ENCODE data around the gene SPOCK1. TPM values are rescaled to one million over a fixed set of nuclear protein-coding genes. Genes with fewer than 3 reads are reported as not detected.
"Not testable (repeated sequence)": the region's sequence is repeated elsewhere in the genome, so short reads cannot be mapped to it uniquely, and the experiment has no call there.

SPOCK1 gene
- total RNA-seq, 1 donor from 2014 or later = 19.6 TPM

DNA sequence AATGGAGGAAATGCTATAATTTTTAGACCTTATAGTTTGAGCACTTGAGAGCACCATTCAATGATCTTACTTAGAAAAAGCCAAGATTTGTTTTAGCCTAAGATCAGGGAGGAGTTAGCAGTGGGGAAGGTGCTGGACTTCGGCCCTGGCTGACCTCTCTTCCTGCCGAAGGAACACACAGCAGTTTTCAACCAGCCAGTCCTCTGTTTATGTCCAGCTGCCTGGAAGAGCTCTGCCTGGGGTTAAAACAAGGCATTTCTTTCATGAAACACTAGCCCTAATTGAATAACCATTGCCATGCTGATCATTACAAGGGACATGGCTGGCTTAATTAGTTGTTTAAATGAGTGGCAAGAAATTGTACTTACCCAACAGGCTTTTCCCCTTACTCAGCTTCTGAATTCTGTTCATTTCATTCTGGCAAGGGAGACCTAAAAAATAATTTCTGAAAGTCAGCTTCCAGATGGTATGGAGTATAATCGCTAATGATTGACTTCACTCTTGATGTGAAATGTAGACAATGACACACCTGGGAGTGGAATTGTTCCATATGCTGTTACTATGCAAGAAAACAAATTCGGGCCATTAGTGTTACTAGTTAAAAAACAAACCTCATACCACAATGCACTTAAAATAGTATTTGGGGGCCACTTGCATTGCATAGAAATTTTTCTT lies 514.2 kb downstream of the SPOCK1 start:
- DNase-seq (peak; percentile 48), ATAC-seq (ENCODE audit: poor library complexity) (peak; percentile 74)
- intact Hi-C loops (cut with DNase I) = no loop called here

DNA sequence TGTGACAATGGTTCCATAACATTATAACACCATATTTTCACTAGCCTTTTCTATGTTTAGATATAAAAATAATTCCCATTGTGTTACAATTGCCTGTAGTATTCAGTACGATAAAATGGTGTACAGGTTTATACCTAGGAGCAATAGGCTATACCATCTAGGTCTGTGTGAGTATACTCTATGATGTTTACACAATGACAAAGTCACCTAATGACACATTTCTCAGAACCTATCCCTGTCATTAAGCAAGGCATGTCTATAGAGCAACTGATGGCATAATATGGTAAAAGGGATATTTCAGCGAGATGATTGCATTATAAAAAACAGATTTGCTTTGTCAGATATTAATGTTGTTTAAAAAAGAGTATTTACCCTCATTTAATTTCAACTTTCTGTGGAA lies 517.2 kb downstream of the SPOCK1 start:
- ATAC-seq (ENCODE audit: poor library complexity) (no peak), DNase-seq (no peak)
- intact Hi-C loops (cut with DNase I) = no loop called here

DNA sequence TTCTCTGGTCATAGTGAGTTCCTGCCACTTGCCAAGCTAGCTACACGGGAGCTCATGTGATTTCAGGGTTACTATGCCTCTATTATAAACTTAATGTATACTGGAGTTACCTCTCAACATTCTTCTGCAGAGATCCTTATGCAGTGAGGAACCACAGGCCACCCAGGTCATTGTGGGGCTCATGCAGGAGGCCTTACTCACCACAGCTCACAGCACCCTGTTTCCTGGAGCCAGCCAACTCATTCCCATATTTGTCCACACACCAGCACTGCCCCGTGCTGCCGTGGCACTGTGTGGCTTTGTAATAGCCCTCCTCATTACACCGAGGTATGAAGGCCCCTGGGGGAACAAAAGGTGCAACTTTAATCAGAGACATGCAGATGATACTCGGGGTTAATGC lies 520.0 kb downstream of the SPOCK1 start:
- DNase-seq (no peak), ATAC-seq (ENCODE audit: poor library complexity) (no peak)
- intact Hi-C loops (cut with DNase I) = no loop called here

DNA sequence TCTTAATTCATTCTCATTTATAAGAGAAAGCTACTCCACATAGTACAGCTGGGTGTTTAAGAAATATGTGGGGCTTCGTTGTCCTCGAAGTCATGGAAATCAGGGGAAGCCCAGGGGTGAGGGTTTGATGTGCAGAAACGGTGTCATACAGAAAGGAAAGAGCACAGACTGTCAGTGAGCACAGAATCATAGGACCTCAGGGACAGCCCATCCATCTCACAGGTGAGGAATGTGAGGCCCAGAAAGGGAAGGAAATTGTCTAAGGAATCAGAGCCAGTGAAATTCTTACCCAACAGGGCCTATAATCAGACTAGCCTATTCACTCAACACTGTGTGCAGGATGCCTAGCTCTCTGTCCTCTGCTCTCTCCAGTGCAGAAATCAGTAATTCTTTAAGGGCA lies 535.6 kb downstream of the SPOCK1 start:
- intact Hi-C loops (cut with DNase I) = no loop called here
- no peak for DNase-seq

DNA sequence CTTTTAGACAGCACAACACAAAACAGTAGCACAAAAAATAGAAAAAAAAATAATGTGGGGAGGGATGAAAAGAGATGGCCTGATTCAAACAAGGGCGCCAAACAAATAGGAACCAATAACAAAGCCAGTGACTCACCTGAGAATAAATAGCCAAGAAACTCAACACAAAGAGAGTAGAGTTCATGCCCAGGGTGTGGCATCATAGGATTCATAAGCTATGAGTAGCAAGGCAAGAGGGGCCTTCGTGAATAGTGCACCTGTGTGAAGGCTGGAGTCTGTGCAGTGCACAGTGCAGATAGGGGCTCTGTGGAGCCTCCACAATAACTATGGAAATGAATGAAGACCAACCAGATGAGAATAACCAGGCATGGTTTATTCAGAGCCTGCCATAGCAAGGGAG lies 541.7 kb downstream of the SPOCK1 start:
- intact Hi-C loops (cut with DNase I) = no loop called here
- ATAC-seq (ENCODE audit: poor library complexity) (no peak), DNase-seq (no peak)

More for the DNA sequence above, 535.6 kb downstream of the SPOCK1 start:
- no peak for ATAC-seq (ENCODE audit: poor library complexity)

DNA sequence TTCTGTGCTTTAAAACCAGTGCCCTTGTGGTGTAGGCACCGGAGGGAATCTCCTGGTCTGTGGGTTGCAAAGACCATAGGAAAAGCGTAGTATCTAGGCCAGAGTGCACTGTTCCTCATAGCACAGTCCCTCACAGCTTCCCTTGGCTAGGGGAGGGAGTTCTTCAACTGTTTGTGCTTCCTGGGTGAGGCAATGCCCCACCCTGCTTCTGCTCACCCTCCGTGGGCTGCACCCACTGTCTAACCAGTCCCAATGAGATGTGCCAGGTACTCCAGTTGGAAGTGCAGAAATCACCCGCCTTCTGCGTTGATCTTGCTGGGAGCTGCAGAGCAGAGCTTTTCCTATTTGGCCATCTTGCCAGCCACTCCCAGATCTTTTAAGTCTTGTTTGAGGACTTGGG lies 545.0 kb downstream of the SPOCK1 start:
- intact Hi-C loops (cut with DNase I); DNase-seq; ATAC-seq (ENCODE audit: poor library complexity): not testable (repeated sequence)

DNA sequence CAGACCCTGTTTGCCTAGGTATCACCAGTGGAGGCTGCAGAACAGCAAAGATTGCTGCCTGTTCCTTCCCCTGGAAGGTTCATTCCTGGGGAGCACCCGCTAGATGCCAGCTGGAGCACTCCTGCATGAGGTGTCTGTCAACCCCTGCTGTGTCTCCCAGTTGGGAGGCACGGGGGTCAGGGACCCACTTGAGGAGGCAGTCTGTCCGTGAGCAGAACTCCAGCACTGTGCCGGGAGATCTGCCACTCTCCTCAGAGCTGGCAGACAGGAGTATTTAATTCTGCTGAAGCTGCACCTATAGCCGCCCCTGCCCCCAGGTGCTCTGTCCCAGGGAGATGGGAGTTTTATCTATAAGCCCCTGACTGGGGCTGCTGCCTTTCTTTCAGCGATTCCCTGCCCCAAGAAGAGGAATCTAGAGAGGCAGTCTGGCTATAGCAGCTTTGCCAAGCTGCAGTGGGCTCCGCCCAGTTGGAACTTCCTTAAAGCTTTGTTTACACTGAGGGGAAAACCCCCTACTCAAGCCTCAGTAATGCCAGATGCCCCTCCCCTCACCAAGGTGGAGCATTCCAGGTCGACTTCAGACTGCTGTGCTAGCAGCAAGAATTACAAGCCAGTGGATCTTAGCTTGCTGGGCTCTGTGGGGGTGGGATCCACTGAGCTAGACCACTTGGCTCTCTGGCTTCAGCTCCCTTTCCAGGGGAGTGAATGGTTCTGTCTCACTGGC lies 545.6 kb downstream of the SPOCK1 start:
- intact Hi-C loops (cut with DNase I); ATAC-seq (ENCODE audit: poor library complexity); DNase-seq: not testable (repeated sequence)

DNA sequence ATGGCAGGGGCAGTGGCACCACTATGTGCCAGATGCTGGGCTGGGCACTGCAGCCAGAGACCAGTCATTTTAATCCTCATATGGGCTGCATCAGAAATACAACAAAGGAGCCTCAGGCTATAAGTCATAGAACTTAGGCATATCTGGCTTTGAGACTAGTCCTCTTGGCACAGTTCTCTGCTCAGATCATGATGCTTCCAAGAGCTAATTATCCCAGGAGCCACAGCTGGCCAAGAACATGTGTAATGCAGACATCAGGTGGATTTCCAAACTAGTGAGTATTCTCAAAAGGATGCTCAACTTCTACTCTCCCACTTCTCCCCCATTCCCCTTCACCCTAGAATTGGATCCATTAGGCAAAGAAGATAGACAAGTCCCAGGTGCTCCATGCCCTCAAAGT lies 571.6 kb downstream of the SPOCK1 start:
- ATAC-seq (ENCODE audit: poor library complexity) = no peak
- intact Hi-C loops (cut with DNase I) = no loop called here
- no peak for DNase-seq

DNA sequence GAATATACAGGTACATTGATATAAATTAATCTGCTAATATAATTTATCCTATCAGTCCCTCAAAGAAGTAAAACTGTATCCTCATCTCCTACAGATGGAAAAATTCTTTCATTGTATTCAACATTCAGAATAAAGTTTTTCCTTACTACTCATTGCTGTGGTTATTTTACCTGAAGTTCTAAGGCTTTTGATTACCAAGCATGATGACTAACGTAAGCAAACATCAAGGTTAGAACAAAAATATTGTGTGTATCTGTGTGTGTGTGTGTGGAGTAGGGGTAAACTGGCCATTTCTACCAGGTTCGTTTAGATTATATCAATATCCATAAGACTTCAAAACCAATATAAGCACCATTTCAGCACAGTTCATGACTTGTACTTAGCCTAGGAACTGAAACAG lies 573.1 kb downstream of the SPOCK1 start:
- ATAC-seq (ENCODE audit: poor library complexity) (no peak), DNase-seq (no peak)
- intact Hi-C loops (cut with DNase I) = no loop called here

Other genes starting within 250 kb of the SPOCK1 start
- 22.3 TPM for gene KLHL3, start 236.8 kb upstream of the SPOCK1 start, total RNA-seq

All from Right ventricle myocardium superior (tissue), 1 donor.